HG03378 (cell line): ENCODE data around the gene MAGI1.

Experiments used
- ATAC-seq: cut with Tn5 transposase; IDR thresholded peaks from one replicate; pipeline ENCODE4 v1.9.1; 2021; ENCODE audit warnings: mild to moderate bottlenecking, moderate library complexity; ENCODE audit not compliant: unreplicated experiment

The MAGI1 gene

GRCh38 chr3:66015841-66016240 lies 22.9 kb downstream of the MAGI1 start:
- ATAC-seq: no peak

GRCh38 chr3:66014651-66015050 lies 24.1 kb downstream of the MAGI1 start:
- ATAC-seq: no peak

GRCh38 chr3:66014056-66014455 lies 24.7 kb downstream of the MAGI1 start:
- ATAC-seq: no peak

GRCh38 chr3:66012711-66013110 lies 26.0 kb downstream of the MAGI1 start:
- no peak for ATAC-seq

GRCh38 chr3:66010739-66011655 lies 27.7 kb downstream of the MAGI1 start:
- no peak for ATAC-seq

- ATAC-seq: no peak
These were observed 28.4 kb downstream of the MAGI1 start for GRCh38 chr3:66010348-66010738.

- no peak for ATAC-seq
These were observed 34.5 kb downstream of the MAGI1 start for GRCh38 chr3:66004244-66004643.

- no peak for ATAC-seq
These were observed 37.1 kb downstream of the MAGI1 start for GRCh38 chr3:66001626-66002025.

- ATAC-seq: no peak
These were observed 38.2 kb downstream of the MAGI1 start for GRCh38 chr3:66000506-66000905.

GRCh38 chr3:65999606-66000005 lies 39.1 kb downstream of the MAGI1 start:
- ATAC-seq: no peak

GRCh38 chr3:65996589-65996988 lies 42.1 kb downstream of the MAGI1 start:
- ATAC-seq: no peak

GRCh38 chr3:65995515-65995914 lies 43.2 kb downstream of the MAGI1 start:
- no peak for ATAC-seq

- ATAC-seq: no peak
These were observed 43.7 kb downstream of the MAGI1 start for GRCh38 chr3:65995030-65995429.

GRCh38 chr3:65993134-65993900 lies 45.4 kb downstream of the MAGI1 start:
- no peak for ATAC-seq

- ATAC-seq: no peak
These were observed 46.6 kb downstream of the MAGI1 start for GRCh38 chr3:65992106-65992505.

GRCh38 chr3:65988411-65989180 lies 50.1 kb downstream of the MAGI1 start:
- ATAC-seq: no peak

- no peak for ATAC-seq
These were observed 52.4 kb downstream of the MAGI1 start for GRCh38 chr3:65986285-65986684.

GRCh38 chr3:65984975-65985374 lies 53.7 kb downstream of the MAGI1 start:
- no peak for ATAC-seq

- no peak for ATAC-seq
These were observed 55.6 kb downstream of the MAGI1 start for GRCh38 chr3:65983100-65983499.

- no peak for ATAC-seq
These were observed 59.0 kb downstream of the MAGI1 start for GRCh38 chr3:65979731-65980130.

- no peak for ATAC-seq
These were observed 59.6 kb downstream of the MAGI1 start for GRCh38 chr3:65979162-65979561.
